ENCODE results near the gene UBE2D3.

Gene UBE2D3

DNA sequence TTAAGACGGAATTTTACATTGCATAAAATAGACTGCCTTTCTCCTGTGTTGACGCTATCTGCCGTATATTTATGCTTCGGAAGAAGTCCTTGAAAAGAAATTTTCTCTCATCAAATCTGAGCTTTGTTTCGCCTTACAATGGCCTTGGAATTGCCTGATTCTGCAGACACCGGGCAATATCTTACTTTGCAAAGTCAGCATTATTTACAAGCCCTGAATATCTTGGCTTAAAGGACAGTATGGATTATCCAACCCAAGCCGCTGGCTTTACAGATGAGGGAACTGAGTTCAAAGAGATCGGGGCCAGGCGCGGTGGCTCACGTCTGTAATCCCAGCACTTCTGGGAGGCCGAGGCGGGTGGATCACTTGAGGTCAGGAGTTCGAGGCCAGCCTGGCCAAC lies 65.4 kb downstream of the UBE2D3 start:
- DNase-seq (ENCODE audit: insufficient read length, low spot score) (no peak), FAIRE-seq (no peak)
- no peak for TF ChIP-seq POLR2A (IDR thresholded peaks at IDR 0.05; ENCODE audit: low read depth, low read length)

DNA sequence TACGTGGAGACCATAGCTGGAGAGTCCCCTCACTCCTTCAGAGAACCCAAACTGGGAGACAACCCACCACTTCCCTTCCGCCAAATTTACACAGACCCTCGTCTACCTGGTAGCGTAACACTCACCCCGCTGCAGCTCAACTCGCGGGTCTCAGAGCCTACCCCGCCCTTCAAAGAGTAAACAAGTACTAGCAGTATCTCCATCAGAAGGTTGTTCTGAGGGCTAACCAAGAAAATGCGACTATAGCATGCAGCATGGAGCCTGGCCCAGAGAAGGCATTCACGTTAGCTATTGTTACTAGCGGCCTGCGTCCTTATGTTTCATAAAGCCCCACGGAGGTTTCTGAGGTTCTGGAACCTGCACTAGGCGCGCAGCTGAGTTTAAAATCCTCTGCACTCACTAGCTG lies 66.1 kb downstream of the UBE2D3 start:
- no peak for TF ChIP-seq POLR2A (IDR thresholded peaks at IDR 0.05; ENCODE audit: low read depth, low read length)
- no peak for FAIRE-seq
- no peak for DNase-seq (ENCODE audit: insufficient read length, low spot score)

DNA sequence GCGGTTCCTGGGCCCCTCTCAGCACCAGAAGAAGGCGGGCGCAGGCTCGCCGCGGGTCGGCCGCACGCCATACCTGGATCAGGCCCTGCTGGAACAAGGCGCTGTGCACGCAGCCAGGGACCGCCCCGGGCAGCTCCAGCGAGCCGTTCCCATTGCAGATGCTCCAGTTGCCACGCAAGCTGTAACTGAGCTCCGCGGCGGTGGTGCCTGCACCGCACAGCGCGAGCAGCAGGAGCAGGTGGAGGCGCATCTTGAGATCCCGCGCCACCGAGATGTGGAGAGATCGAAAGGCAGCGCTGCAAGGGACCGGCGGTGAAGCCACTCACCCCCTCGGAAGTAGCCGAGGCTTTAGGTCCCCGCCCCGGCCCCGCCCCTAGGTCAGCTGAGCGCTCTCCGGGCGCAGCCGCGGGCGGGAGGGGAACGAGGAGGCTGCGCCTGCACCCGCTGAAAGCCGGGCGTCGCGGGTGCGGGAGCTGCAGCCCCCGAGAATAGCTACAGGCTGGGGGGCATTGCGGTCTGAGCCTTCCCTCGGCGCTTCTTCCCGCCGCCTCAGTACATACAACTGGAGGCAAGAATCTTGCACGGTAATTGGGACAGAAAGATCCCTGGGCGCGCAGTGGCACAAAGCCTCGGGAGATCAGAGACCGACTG lies 66.6 kb downstream of the UBE2D3 start, which contains the start of gene MANBA:
Gene MANBA (minus strand): TSS at position 324 of the 651 bp plus-strand sequence. CDS start 74 bp downstream, at position 250.
- TF ChIP-seq POLR2A (IDR thresholded peaks at IDR 0.05; ENCODE audit: low read depth, low read length) = peak; percentile 70
- DNase-seq (ENCODE audit: insufficient read length, low spot score) (peak; percentile 69), FAIRE-seq (no peak)

DNA sequence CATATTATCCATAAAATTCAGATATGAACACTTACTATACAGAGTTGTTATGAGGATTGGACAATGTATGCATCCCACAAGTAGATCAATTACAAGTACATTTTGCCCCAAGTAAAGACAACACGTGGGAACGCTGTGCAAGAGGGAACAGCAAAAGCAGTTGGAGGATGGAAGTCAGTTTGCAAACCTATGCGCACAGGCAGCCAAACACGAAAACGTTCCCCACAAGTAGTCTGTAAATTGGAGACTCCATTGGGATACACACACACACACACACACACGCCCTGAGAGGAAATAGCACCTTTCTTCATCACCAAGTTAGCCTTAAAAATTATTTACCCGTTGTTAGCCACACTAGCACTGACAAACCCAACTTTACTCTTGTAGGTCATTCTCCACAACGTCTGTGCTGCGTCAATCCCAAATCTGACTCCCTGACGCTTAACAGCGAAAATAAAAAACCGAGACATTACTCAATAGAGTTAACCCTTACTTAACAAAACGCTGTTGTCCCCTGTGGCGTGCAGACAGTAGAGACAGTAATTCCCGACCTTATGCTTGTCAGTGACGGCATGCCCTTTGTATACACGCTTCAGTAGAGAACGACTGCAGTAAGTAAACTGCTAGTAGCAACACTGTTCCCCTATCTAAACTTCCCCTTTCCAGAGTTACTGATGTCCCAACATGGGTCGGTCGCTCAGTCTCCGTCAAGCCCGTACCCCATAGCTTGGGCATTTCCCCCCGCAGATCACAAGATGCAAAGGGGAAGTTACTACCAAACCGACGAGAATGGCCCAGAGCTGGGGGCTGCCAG lies 67.3 kb downstream of the UBE2D3 start:
- no peak for FAIRE-seq
- DNase-seq (ENCODE audit: insufficient read length, low spot score) = peak; percentile 13
- TF ChIP-seq POLR2A (IDR thresholded peaks at IDR 0.05; ENCODE audit: low read depth, low read length) = no peak

DNA sequence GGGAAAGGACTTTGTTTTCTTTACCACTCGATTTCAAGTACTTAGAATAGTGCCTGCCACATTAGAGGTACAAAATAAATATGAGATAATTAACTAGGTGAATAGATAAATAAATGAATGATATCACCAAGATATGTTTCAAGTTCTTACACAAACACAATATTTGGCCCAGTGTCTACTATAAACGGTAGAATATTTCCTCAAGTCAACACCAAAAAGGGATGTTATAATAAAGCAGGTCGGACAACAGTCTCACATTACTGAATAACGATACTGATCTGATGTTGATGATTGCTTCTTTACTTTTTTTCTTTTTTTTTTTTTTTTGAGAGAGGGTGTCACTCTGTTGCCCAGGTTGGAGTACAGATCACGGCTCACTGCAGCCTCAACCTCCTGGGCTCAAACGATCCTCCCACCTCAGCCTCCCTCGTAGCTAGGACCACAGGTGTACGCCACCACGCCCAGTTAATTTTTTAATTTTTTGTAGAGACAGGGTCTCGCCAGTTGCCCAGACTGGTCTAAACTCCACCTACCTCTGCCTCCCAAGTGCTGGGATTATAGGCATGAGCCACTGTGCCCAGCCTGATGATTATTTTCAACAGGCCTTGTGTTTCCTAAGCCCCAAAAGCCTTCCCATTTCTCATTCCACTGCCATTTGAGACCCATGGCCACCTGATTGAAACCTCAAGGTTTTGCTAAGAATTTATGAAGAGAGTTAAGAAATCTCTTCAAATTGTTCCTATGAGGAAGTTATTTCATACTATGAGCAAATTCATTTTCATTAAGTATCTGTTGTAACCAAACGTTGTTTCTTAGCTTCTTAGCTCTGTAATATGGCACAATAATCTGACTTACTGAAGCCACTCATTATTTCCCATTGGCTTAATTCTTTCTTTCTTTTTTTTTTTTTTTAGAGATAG lies 68.8 kb downstream of the UBE2D3 start:
- FAIRE-seq = no peak
- TF ChIP-seq POLR2A (IDR thresholded peaks at IDR 0.05; ENCODE audit: low read depth, low read length) = no peak
- no peak for DNase-seq (ENCODE audit: insufficient read length, low spot score)

DNA sequence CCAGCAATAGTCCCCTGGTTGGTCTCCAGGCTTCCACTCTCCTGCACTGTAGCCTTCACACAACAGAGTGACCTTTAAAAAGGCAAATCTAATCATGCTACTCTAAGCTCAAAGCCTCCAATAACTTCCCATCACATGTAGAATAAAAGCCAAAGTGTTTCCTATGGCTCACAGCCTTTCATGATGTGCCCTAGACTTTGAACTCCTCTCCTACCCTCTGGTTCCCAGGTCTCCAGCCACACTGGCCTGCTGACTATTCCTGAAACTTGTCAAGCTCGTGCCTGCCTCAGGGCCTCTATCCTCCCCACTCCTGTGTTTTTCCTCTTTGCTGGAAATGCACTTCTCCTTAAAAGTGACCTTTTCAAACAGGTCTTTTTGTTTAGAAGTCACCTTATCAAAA lies 69.7 kb downstream of the UBE2D3 start:
- no peak for FAIRE-seq
- TF ChIP-seq POLR2A (IDR thresholded peaks at IDR 0.05; ENCODE audit: low read depth, low read length) = no peak
- DNase-seq (ENCODE audit: insufficient read length, low spot score) = no peak

DNA sequence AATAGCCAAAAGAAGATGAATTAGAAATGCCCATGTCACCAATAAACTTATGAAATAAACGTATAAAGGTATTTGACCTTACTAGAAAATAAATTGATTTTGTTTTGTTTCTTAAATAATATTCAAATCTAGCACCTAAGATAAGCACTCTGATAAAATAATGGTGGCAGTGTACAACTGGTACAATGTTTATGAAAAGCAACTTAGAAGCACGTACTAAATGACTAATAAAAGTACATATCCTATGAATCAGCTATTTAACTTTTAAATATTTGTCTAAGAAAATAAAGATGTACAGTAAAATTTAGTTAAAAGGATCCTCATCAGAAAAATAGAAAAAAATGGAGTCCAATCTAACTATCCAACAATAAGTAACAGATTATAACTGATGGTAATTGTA lies 73.3 kb downstream of the UBE2D3 start:
- FAIRE-seq (no peak), DNase-seq (ENCODE audit: insufficient read length, low spot score) (no peak)
- TF ChIP-seq POLR2A (IDR thresholded peaks at IDR 0.05; ENCODE audit: low read depth, low read length) = no peak

DNA sequence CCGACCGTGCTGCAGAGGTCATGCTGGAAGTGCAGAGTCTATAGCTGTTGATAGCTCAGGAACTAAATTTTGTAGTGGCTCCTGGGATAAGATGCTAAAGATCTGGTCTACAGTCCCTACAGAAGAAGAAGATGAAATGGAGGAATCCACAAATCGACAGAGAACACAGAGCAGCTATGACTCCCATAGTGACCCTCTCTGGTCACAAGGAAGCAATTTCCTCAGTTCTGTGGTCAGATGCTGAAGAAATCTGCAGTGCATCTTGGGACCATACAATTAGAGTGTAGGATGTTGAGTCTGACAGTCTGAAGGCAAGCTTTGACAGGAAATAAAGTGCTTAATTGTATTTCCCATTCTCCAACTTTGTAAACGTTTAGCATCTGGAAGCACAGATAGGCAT lies 75.4 kb downstream of the UBE2D3 start:
- DNase-seq (ENCODE audit: insufficient read length, low spot score) (no peak), FAIRE-seq (no peak)
- TF ChIP-seq POLR2A (IDR thresholded peaks at IDR 0.05; ENCODE audit: low read depth, low read length) = no peak
